HuH-7.5 (cell line): Measurements from ENCODE around the gene GUCY1A1.

ENCODE experiments used
- DNase-seq: peaks from one replicate; pipeline ENCODE4 v3.0.0; 2011; ENCODE audit warnings: low spot score

Gene GUCY1A1

DNA sequence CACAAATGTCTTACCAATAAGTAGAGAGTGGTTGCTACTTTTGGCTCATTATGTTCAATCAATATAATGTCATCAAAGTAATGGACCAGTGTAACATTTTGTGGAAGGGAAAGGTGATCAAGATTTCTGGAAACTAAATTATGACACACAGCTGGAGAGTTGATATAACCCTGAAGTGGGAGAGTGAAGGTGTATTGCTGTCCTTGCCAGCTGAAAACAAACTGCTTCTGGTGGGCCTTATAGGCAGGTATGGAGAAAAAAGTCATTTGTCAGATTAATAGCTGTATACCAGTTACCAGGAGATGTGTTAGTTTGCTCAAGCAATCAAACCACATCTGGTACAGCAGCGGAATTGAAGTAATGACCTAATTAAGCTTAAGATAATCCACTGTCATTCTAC is 74.9 kb downstream of the GUCY1A1 start:
- no peak for DNase-seq

DNA sequence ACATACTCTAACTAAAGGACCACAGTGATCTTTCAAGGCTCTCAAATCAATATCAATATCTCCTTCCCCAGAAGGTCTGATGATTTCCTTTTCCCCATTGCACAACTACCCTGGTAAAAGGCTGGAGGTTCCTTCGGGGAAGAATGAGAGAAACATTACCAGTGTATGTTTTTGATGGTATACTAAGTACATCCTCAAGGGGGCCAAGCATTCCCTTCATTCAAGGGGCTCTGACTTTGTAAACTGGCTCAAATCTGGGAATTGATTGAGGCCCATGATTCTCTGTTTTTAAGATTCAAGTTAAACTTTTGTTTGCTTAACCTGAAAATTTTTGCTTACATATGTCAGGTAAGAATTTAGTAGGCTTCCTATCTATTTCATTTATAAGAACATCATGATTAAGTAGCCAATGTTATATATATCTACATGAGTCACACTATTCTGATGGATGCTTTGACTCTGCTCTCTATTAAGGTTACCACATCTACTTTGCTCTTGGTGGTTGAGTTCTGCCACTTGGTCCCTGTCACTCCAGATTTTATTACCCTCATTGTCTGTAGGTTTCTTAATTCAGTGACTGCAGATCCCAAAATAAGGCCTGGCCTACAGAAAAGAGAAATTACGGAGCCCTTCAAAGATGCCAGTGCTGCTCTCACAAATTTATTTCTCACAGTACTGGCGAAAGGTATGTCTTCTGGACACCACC is 75.8 kb downstream of the GUCY1A1 start:
- DNase-seq, result no peak

DNA sequence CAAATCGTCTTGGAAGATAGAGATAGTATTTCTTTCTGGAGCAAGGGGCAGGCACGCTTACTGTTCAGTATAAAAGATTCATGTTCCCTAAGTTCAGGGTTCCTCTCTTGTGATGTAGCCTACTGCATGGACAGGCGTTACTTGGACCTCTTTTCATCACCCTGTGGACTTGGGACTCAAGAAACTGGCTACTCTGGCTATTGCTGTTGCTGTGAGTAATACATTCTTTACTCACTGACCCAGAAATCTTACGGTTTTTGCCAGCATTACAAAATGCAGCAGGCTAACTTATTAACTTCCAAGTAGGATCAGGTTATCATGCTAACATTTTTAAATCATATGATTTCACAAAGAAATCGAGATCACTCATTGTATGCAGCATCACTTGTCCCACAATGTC is 79.3 kb downstream of the GUCY1A1 start:
- DNase-seq, result no peak

- no peak for DNase-seq
These were observed 81.4 kb downstream of the GUCY1A1 start for GRCh38 chr4:155748039-155748438.

DNA sequence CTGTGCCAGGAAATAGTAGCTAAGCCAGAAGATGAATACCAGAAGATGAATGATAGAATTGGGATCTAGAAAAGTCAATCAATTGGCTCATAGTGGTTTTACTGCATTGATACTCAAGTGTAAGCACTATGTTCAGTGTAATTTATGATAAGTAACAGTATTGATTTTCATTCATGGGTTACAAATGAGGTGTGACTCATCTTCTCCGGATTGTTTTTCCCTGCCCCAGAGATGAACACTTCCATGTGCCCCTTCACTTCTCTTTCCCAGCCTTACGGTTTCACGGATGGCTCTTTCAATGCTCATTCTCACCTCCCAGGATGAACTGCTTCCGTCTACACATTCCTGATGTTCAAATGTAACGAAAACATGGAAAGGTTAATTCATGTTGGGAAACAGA is 82.4 kb downstream of the GUCY1A1 start:
- DNase-seq, result no peak

- DNase-seq, result no peak
These were observed 84.9 kb downstream of the GUCY1A1 start for GRCh38 chr4:155751569-155751968.

DNA sequence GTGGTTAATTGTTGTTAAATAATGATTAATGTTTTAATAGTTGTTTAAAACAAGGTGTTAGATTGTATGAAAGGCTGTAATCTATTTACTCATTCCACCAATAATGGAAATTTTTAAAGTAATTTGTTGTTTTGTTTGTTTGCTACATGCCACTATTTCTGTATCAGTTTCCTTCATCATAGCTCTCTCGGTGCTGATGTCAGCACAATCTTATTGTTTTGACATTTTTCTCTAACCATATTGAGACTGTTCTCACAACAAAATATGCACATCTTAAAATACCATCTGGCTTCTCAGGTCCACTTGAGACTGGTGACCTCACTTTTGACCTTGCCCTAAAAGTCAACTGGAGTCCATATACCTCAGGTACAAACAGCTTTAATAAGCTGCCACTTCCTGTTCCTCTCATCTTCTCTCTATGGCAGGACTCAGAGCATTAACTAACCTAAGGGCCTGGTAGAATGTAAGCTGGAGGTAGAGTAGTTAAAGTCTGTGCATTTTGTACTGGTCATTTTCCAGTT is 91.2 kb downstream of the GUCY1A1 start:
- no peak for DNase-seq

DNA sequence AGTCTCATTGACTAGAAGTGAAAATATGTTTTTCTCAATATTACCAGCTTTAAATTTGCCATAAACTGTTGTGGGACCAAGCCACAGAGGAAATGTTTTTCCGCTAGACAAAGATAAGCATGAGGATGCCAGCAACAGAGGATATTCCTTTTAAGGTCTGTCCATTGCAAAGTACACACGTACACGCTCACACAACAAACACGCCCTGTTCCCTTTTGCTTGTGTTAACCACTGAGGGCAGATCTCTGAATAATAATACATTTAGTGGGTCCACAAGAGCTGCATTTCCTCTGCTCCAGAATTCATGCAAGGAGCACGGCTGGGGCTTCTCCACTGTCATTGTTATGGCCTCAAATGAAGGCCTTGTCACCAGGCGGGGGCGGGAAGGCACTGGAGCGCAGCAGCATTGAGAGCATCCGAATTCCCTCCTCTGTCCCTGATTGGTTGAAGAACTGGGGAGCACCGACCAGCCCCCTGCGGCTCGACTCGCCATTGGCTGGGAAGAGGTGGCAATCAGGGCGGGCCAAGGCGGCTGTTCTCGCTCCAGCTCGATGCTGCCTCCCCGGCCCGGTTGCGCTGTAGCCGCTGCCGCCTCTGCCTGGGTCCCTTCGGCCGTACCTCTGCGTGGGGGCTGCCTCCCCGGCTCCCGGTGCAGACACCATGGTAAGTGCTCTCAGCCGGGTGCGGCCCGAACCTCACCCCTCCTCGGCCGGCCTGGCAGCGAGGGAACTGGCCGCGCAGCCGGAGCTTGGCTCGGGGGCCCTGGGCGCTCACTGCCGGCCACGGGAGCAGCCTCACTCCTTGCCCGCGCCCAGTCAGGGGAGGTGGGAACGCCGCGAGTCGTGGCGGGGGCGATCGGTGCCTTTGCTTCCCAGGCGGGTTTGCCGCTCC is 92.1 kb downstream of the GUCY1A1 start, which contains the start of gene GUCY1B1:
Gene GUCY1B1 (plus strand): TSS at position 541 of the 891 bp plus-strand sequence. CDS start 120 bp downstream, at position 661.
- DNase-seq, result peak; percentile 43

- DNase-seq, result peak; percentile 17
These were observed 93.0 kb downstream of the GUCY1A1 start for GRCh38 chr4:155759372-155760252.

GRCh38 chr4:155761047-155761446 is 94.4 kb downstream of the GUCY1A1 start:
- no peak for DNase-seq

- no peak for DNase-seq
These were observed 95.3 kb downstream of the GUCY1A1 start for GRCh38 chr4:155761916-155762315.

DNA sequence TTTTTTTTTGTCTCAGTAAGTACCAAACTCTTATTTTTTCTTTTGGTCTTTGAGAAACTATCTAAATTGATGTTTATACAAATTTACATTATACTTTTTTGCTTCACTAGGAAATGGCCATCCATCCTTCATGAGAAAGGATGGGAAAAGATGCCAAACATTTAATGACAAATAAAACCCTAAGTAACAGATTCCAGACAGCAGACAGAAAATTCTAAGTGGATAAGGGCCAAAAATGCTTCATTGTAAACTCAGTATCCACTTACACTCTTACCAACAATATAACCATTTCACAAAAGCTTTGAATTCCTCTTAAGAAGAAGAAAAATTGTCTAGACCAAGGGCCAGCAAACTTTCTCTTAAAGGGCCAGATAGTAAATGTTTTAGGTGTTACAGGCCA is 95.7 kb downstream of the GUCY1A1 start:
- DNase-seq, result no peak

- no peak for DNase-seq
These were observed 96.9 kb downstream of the GUCY1A1 start for GRCh38 chr4:155763551-155763950.

GRCh38 chr4:155765149-155765548 is 98.5 kb downstream of the GUCY1A1 start:
- no peak for DNase-seq

GRCh38 chr4:155766622-155767021 is 100.0 kb downstream of the GUCY1A1 start:
- DNase-seq, result no peak

GRCh38 chr4:155768370-155768769 is 101.7 kb downstream of the GUCY1A1 start:
- DNase-seq, result no peak

GRCh38 chr4:155769090-155769489 is 102.4 kb downstream of the GUCY1A1 start:
- DNase-seq, result no peak

GRCh38 chr4:155772459-155773195 is 106.0 kb downstream of the GUCY1A1 start:
- DNase-seq, result no peak

DNA sequence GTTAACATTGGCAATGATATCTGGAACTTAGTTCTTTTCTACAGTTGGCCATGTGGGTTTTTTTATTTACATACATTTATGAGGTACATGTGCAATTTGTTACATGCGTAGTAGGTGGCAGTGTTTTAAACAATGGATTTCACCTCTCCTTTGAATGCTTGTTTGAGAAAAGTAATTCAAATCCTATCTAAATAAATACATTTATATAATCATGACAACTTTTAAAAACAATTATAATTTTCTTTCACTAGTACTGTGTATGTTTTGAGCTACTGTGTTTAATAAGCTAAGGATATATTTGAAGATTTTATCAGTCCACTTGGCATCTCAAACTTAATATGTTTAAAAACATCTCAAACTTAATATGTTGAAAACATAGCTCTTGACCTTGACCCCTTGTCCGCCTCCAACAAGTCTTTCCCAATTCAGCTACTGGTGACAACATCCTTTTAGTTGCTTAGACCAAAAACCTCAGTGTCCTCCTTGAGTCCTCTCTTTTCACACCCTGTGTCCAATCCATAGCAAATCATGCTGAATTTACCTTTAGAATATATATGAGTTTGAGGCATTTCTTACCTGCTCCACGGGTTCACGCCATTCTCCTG is 106.7 kb downstream of the GUCY1A1 start:
- no peak for DNase-seq

DNA sequence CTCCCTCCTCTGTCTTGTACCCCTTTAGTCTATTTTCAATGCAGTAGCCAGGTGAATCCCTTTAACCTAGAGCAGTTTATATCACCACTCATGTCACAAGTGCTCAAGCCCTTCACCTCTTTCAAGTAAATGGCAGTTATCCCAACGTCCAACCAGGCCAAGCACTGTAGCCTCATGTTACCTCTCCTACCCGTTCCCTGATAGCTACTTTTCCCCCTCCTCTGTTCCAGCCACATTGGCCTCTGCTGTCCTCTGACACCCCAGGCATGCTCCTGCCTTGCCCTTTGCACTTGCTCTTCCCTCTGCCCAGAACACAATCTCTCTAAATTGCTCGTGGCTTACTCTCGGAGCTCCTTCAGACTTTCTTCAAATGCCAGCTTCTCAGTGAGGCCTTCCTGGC is 107.4 kb downstream of the GUCY1A1 start:
- no peak for DNase-seq
